Measurements from ENCODE around the gene KL. TPM values are rescaled to one million over a fixed set of nuclear protein-coding genes. Genes with fewer than 3 reads are reported as not detected.

The KL gene
- total and polyA plus RNA-seq, 10 of the 15 experiments (the other 5 are each of a cell fraction or from before 2014, with no cell fraction given): 0.08 to 2.1 (median 1.4) TPM

DNA sequence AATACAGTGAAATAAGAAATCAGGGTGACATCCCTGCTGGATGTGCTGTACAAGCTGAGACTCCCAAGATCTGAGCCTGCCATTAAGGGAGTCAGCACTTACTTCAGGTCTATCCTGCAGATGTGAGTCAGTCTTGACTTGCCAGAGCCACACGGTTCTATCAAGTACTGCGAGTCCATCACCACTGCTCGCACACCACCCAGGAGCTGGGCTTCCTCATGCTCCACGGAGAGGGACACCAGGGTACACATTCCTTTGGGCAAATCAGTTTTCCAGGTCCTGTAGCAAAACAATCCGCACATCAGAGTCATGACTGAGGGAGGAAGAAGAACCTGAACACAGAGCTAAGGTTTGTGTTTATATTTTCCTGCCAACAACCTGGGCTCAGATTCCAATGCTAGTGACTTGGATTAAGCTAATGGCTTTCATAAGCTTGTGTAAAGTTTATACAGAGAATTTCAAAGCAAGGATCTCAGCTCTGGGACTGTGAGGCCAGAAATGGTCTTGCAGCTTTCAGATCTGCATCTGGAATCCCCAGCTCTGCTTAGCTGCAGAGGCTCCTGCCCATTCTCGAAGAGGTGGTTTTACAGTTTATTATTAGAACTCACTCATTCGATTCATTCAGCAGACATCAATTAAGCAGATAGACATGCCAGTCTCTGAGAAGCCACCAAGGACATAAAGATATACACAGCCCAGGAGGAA is 90.6 kb downstream of the KL start (continued):
- TF ChIP-seq, protein P1, sequence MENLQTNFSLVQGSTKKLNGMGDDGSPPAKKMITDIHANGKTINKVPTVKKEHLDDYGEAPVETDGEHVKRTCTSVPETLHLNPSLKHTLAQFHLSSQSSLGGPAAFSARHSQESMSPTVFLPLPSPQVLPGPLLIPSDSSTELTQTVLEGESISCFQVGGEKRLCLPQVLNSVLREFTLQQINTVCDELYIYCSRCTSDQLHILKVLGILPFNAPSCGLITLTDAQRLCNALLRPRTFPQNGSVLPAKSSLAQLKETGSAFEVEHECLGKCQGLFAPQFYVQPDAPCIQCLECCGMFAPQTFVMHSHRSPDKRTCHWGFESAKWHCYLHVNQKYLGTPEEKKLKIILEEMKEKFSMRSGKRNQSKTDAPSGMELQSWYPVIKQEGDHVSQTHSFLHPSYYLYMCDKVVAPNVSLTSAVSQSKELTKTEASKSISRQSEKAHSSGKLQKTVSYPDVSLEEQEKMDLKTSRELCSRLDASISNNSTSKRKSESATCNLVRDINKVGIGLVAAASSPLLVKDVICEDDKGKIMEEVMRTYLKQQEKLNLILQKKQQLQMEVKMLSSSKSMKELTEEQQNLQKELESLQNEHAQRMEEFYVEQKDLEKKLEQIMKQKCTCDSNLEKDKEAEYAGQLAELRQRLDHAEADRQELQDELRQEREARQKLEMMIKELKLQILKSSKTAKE (IDR thresholded peaks at IDR 0.05; ENCODE audit: low read depth, poor library complexity, severe bottlenecking): no peak
- 0 out of 2 replicates have a peak, but pooled peaks have one; percentile 6 for TF ChIP-seq IKZF1 (conservative IDR thresholded peaks at IDR 0.05)
- TF ChIP-seq NFYA (IDR thresholded peaks at IDR 0.05; ENCODE audit: borderline replicate concordance, low read depth, low read length): no peak
- TF ChIP-seq, protein P2, sequence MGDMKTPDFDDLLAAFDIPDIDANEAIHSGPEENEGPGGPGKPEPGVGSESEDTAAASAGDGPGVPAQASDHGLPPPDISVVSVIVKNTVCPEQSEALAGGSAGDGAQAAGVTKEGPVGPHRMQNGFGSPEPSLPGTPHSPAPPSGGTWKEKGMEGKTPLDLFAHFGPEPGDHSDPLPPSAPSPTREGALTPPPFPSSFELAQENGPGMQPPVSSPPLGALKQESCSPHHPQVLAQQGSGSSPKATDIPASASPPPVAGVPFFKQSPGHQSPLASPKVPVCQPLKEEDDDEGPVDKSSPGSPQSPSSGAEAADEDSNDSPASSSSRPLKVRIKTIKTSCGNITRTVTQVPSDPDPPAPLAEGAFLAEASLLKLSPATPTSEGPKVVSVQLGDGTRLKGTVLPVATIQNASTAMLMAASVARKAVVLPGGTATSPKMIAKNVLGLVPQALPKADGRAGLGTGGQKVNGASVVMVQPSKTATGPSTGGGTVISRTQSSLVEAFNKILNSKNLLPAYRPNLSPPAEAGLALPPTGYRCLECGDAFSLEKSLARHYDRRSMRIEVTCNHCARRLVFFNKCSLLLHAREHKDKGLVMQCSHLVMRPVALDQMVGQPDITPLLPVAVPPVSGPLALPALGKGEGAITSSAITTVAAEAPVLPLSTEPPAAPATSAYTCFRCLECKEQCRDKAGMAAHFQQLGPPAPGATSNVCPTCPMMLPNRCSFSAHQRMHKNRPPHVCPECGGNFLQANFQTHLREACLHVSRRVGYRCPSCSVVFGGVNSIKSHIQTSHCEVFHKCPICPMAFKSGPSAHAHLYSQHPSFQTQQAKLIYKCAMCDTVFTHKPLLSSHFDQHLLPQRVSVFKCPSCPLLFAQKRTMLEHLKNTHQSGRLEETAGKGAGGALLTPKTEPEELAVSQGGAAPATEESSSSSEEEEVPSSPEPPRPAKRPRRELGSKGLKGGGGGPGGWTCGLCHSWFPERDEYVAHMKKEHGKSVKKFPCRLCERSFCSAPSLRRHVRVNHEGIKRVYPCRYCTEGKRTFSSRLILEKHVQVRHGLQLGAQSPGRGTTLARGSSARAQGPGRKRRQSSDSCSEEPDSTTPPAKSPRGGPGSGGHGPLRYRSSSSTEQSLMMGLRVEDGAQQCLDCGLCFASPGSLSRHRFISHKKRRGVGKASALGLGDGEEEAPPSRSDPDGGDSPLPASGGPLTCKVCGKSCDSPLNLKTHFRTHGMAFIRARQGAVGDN (IDR thresholded peaks at IDR 0.05): 0 out of 2 replicates have a peak, but pooled peaks have one; percentile 18
- TF ChIP-seq TAF1 (IDR thresholded peaks at IDR 0.05; ENCODE audit: borderline replicate concordance, low read depth, low read length): 0 out of 2 replicates have a peak, but pooled peaks have one; percentile 15
- TF ChIP-seq RBBP5 (conservative IDR thresholded peaks at IDR 0.05): no peak

Data from GM12878 (cell line).